Astrocyte (in vitro differentiated cells and primary cell): ENCODE results near the gene ZCWPW1.

Experiments used
- CTCF ChIP-seq: IDR thresholded peaks from 2 replicates; pipeline ENCODE4 v1.5.1; 2011; ENCODE audit warnings: low read depth, mild to moderate bottlenecking, inconsistent platforms, low read length, moderate library complexity; ENCODE audit not compliant: insufficient read depth
- EZH2 ChIP-seq: IDR thresholded peaks from 2 replicates; pipeline ENCODE4 v1.6.1; 2012; ENCODE audit warnings: mild to moderate bottlenecking, low read length, inconsistent platforms; ENCODE audit not compliant: insufficient read depth

DNA sequence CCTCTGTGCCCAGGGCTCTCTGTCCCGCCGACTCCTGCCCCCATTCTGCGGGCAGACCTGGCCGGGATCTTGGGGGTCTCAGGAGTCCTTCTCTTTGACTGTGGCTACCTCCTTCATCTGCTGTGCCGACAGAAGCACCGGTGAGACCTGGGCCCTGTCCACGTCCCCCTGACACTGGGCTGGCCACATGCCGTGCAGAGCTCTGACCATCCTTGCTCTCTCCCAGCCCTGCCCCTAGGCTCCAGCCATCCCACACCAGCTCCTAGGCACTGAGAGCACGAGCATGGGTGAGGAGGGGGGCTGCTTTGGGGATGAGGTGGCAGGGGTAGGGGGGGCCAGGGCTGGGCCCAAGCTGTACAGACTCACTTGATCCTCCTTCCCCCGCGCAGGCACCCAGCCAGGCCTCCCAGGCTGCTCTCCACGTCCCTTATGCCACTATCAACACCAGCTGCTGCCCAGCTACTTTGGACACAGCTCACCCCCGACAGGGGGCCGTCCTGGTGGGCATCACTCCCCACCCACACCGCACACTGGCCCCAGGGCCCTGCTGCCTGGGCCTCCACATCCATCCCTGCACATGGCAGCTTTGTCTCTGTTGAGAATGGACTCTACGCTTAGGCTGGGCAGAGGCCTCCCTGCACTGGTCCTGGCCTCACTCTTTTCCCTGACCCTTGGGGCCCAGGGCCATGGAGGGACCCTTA lies 75.4 kb downstream of the ZCWPW1 start:
- TF ChIP-seq EZH2 (no peak), CTCF (no peak)
